HG03175 (cell line): ENCODE measurements around the gene KLC1.

Source experiments
- ATAC-seq: cut with Tn5 transposase; IDR thresholded peaks from one replicate; pipeline ENCODE4 v1.9.1; 2021; ENCODE audit warnings: mild to moderate bottlenecking, moderate library complexity; ENCODE audit not compliant: unreplicated experiment

The KLC1 gene

DNA sequence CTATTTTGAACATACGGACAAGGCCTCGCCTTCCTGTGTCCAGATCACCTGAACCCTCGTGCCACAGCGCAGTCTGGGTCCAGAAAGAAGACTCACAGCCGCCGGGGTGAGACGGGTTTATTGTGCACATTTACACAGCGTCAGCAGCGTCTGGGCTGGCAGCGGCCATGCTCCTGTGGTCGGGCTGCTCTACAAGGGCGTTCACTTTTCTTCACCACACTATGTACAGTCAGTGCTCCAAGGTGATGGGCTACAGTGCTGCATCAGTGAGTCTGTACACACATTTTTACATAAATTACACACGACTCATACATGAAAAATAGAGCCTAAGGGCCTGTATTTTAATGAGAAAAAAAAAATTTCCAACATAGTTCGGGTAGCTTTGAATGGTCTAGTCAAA, 104.6 kb downstream of the KLC1 start:
- no peak for ATAC-seq

DNA sequence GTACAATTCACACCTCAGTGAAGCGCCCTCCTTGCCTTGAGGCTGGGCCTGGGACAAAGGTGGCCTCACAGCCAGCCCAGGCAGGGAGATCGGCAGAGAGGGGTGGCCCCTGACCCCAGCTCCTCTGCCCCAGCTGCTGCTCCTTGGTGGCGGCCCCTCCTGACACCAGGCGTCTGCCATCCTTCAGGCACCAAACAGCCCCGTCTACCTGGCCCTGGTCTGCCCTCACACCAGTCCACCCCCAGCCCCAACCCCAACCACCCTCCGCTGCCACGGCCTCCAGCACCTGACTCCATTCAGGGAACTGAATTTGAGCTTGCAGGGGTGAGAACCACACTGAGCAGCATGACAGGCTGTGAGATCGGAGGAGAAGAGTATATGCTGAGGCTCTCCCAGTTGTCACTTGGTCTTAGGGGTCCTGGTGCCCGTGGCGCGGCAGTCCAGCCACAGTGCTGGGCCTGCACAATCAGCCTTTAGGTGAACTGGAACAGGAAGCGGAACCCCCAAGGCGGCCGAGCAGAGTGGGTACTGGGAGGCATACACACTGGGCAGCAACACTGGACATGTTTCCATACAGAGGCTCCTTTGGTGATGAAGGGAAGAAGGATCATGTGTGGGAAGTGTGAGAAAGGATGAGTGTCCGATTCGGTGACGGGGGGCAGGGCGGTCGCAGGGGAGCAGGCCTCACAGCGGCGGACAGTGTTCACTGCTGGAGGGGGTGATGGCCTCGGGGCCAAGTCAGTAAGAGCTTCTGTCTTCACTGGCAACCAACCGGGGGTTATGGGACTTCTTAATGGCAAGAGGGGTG, 105.3 kb downstream of the KLC1 start:
- no peak for ATAC-seq

GRCh38 chr14:103735022-103735421, 106.0 kb downstream of the KLC1 start:
- no peak for ATAC-seq

DNA sequence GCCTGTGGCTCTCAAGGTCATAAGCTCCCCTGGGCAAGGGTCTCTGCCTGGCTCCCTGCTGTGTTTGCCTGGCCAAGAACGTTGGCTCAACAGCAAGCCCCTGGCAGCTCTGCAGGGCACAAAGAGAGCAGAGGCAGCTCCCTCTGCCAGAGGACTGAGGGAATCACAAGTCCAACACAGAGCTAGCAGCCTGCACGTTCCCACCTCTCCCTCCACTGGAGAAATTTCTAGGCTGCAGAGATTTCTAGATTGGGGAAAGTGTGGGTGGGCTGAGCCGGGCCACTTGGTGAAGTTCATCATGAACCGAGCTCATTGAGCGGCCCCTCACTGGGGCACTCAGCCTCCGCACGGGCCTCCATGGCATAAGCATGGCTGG, 106.4 kb downstream of the KLC1 start:
- no peak for ATAC-seq

DNA sequence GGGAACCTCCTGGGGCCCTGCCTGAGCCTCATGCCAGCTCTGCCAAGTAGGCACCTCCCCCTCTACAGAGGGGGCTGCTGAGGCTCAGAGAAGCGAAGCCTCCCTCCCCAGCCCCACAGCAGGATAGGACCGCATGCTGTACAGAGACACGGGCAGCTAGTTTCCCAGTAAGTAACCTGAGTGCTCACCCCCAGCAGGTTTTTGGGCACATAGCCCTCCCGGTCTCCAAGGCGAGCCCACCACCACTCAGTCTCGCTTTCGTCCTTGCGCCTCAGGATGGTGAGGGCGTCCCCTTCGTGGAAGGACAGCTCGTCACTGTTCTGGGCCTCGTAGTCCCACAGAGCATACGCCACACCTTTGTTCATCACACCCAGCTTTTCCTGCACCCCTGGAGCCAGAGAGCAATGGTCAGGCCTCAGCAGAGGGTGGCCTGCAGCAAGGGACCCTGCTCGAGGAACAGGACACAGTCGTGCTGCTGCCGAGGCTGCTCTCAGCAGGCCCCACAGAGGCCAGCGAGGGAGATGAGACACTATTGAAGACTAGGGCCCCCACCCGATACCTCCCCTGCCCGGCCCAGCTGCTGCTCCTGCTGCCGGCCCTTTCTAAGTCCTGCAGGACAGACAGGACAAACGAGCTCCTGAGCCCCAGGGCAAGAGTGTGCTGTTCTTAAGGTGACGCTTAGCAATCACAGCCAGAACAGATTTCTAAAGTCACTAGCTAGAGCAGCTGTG, 107.0 kb downstream of the KLC1 start:
- ATAC-seq: no peak

DNA sequence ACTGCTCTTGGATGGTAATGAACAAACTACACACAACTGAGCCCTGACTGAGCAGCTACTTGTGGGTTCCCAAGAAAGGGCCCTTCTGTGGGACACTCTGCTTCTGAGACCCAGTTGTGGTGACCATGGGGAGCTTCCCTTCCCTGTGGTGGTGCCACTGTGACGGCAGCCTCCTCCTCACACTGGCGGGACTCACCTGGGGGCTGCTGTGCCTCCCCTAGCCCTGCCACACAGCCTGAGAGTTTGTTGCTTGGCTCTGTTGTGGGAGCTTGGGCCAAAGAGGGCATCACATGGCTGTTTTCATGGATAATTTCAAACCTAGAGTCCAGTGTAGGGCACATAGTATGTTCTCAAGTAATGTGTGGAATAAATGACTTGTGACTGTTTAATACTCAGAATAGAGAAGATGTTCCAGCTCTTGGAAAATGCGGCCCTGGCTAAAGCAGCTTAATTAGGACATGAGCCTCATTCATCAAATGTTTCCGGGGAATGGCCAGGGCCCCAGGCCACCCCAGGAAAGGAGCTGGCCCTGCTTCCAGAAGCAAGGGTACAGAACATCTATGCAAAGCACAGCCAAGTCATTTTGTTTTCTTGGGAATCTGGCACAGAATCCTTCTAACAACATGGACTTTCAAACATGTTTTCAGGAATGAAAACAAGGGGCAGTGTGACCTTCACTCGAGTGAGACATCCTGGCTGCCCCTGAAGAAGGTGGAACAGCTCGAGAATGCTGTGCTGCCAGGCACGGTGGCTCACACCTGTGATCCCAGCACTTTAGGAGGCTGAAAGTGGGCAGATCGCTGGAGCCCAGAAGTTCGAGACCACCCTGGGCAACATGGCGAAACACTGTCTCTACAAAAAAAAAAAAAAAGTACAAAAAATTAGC, 107.8 kb downstream of the KLC1 start:
- ATAC-seq: no peak

GRCh38 chr14:103737432-103738045, 108.5 kb downstream of the KLC1 start:
- no peak for ATAC-seq

DNA sequence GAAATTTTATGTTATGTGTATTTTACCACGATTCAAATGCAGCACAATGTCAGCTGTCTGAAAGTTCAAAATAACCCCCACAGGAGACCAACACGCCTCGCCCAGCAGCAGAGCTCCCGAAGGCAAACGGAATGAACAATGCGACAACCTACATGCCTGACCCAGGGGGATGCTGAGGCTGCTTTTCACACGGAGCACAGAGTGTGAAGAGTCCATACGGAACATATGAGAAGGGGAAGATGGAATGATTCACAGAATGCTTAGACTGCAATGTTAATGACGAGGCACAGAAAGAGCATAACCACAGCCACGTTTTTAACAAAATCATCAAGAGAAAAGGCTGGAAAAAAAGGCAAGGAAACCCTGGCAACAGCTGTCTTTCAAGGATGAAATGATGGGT, 109.2 kb downstream of the KLC1 start:
- ATAC-seq: no peak

DNA sequence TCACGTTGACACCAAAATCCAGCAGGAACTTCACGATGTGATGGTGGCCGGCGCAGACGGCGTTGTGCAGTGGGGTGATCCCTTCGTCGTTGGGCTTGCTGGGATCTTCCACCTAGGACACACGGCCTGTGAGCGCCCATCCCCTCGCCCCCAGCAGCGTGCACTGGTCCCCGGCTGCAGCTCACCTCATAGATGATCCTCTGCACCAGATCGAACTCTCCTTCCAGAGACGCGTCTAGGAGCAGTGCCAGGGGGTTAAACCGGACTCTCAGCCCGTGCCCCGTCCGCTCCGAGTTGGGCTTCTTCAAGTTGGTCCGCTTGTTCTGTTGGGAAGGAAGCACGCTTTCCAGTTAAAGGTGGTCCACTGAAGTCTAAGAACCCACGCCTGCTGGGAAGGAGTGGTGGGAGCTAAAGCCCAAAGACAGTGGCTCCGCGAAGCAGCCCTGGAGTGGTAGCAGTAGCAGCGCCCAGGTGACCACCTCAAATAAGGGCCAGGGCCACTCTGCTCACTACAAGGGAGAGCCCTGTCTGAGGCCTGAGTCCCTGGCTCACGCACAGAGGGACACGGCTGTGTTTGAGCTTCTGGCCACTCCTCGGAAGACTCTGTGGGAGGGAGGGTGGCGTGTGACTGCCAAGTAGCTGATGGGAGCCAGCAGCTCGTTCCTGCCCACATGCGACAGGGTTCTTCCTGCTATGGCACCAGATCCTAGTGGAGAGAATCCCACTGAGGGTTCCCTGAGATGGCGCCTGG, 109.9 kb downstream of the KLC1 start:
- ATAC-seq: no peak

- no peak for ATAC-seq
These were observed 110.4 kb downstream of the KLC1 start for GRCh38 chr14:103739466-103739792.

DNA sequence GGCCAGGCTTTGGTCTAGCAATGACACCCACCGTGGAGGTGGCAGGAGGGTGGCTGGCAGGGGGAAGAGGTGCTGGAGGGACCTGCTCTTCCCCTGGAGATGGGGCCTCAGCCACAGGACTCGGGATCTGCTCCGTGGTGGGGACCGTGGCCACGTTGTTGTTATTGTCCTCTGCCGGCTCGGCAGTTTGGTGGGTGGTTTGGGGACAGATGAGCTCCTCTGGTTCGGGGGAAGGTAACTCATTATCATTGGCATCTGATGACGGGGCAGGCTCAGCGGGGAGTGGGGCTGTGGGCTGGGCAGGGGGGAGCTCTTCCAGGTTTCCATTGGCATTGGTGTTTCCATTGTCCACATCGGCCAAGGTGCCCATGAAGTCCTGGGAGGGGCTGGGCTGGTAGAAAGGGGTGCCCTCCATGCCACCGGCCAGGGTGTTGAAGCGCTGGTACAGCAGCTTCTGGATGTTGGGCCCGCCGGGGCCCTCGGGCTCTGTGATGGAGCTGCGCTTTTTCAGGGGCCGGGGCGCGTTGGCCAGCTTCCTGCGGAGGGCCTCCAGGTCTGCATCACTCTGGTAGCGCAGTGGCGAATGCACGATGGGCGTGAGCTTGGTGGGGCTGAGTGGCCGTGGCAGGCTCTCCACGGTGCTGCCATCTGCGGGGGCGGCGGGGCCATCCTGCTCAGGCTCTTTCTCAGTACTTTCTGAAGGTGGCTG, 110.9 kb downstream of the KLC1 start:
- no peak for ATAC-seq

DNA sequence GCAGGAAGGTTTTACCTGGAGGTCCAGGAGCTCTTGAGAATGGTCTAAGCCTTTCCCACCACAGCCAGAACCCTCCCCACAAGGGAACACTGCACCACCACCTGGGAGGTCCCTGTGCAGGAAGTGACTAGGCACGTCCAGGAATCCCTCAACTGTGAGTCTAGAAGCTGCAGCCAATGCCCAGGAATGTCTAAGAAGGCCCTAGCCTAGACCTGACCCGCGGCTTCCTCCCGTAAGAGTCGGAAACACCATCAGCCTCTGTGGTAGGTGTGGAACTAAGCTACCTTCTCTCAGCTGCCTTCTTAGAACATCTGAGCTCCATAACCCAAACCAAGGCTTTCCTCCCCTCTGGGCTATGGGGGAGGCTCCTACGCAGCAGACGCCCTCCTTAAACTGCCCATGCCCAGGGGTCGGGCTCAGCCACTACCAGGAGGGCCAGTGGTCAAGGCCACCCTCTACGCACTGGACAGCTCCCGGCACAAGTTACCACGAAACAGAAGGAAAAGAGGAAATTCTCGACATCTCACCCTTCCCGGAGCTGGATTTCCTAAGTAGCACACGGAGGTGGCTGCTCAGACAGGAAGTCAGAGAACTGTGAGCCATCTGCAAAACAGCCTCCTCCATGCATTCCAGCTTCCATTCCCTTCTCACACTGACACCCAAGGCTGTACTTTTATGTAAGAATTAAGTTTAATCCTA, 112.1 kb downstream of the KLC1 start:
- no peak for ATAC-seq

GRCh38 chr14:103741876-103742275, 112.9 kb downstream of the KLC1 start:
- ATAC-seq: no peak

- ATAC-seq: no peak
These were observed 113.7 kb downstream of the KLC1 start for GRCh38 chr14:103742499-103743255.

DNA sequence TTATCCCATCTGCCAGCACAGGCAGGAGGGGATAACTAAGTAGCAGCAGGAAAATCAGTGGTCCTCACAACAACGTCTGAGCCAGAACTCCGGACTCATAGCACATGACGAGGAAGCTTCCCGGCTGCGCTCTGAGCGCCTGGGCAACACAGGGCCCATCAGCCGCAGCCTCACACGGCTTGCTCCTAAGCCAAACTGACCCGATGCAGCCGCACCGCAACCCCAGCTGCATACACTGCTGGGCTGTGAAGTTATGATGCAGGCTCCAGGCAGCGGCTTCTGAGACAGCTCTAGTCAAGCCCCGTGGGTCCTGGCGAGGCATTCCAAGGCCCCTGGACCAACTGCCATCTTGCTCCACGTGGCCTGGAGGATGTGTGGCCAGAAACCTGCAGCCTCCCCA, 114.7 kb downstream of the KLC1 start:
- no peak for ATAC-seq

DNA sequence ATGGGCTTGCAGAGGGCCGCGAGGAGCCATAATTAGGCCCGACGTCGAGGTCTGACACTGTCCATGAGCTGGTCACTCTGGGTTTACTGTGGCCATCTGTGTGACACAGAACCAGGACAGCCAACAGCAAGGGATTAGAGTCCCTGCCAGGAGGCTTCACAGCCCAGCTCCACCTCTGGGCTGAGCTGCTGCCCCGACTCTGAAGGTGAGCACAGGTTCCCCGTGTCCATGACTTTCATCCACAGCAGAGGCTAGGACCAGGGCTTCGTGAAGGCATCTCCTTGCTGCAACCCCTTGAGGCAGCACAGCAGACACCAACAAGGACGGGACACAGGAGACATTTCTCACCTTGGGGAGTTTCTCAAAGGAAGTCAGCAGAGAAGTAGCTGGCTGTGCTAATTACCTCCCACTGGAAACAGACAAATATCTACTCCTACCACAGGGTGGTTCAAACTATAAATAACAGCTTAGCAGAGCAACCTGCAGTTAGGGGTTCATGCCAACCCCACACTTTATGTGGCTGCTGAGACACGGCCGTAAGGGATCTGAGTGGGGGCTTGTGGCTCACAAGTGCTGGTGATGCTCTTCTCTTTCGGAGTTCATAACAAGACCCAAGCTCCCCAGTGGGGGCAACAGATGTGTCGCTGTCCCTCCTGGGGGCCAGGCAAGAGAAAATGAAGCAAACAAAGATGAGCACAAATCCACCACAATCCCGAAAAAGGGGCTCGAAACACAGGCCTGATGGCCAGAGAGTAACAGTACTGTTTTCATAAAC, 115.8 kb downstream of the KLC1 start:
- ATAC-seq: no peak

DNA sequence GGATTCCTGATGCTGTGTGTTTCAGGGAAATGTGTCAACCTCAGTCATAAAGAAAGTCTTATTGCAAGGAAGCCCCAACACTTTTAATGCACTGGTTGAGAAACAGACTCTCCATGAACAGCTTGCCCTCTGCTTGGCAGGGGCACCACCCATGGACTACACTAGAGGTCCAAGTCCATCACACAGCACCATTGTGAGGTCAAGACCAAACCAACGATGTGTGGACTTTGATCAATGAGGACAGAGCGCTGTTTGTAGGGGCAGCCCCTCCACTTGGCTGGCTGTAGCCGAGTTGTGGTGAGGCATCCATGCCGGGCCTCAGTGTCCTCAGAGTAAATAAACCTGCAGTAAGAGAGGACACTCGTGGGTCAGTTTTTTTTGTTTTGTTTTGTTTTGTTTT, 116.4 kb downstream of the KLC1 start:
- no peak for ATAC-seq

- no peak for ATAC-seq
These were observed 117.7 kb downstream of the KLC1 start for GRCh38 chr14:103746701-103747100.
